Measurements from ENCODE around the gene TES. TPM values are rescaled to one million over a fixed set of nuclear protein-coding genes. Genes with fewer than 3 reads are reported as not detected.

The TES gene
- total RNA-seq, 1 experiment from 2014 or later: 28.2 TPM

DNA sequence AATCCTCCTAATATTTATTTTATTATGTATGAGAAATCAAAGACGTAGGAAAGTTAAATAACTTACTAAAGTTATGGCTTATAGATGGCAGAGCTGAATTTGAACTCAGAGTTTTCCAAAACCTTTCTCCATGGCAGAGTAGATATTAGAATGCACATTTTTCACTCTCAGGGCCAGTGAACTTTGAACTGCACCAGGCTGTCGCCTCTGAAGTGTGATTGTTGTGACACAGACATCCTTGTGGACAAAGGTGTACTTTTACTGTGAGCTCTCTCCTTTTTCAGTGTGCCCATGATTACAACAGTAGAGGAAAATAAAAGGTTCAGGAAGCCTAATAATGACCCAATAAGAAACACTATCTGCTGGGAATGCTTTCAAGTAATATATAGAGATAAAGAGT, 29.1 kb downstream of the TES start:
- Histone ChIP-seq H3K18ac (ENCODE audit: insufficient read length, low read depth, low read length) (no peak overlapping the region), H3K79me1 (ENCODE audit: insufficient read depth, low read depth, low read length, poor library complexity, severe bottlenecking) (no peaks in the 10 kb centered on the region), H4K91ac (ENCODE audit: insufficient read length, low read depth, low read length) (no peak overlapping the region), H3K27me3 (ENCODE audit: insufficient read depth, low read length) (no peaks in the 10 kb centered on the region), H3K4ac (ENCODE audit: low read depth, low read length) (no peak overlapping the region), H3K56ac (ENCODE audit: insufficient read length, low read depth, low read length) (no peak overlapping the region), H2BK12ac (ENCODE audit: insufficient read length, low read depth, low read length) (no peak overlapping the region), H2AFZ (ENCODE audit: low read length) (no peak overlapping the region), H4K5ac (ENCODE audit: insufficient read length, low read depth, low read length) (no peak overlapping the region), H3K23ac (ENCODE audit: insufficient read length, low read depth, low read length) (no peak overlapping the region), H4K20me1 (ENCODE audit: control insufficient read depth, insufficient read depth, insufficient read length) (no peaks in the 10 kb centered on the region), H2BK5ac (ENCODE audit: insufficient read length, low read length) (no peak overlapping the region), H2BK120ac (ENCODE audit: low read depth, low read length, poor library complexity, severe bottlenecking) (no peak overlapping the region), H2BK15ac (ENCODE audit: low read depth, low read length) (no peak overlapping the region), H3K79me2 (ENCODE audit: insufficient read depth, low read length) (no peaks in the 10 kb centered on the region), H3K9me3 (ENCODE audit: control insufficient read depth, low read depth, low read length) (peaks cover 4% of the 10 kb centered on the region), H4K8ac (replicated peaks; ENCODE audit: insufficient read length, low read depth, low read length) (no peak overlapping the region), H3K14ac (ENCODE audit: insufficient read depth, low read length) (no peak overlapping the region), H3K23me2 (ENCODE audit: insufficient read length, low read depth, low read length, poor library complexity, severe bottlenecking) (no peaks in the 10 kb centered on the region), H3K4me2 (ENCODE audit: insufficient read depth, insufficient read length, low read length) (no peak overlapping the region), H2AK5ac (ENCODE audit: insufficient read length, low read length) (no peak overlapping the region), H3K27ac (ENCODE audit: insufficient read length, low read depth, low read length) (no peak overlapping the region), H3K4me1 (ENCODE audit: insufficient read depth, low read length) (no peaks in the 10 kb centered on the region), H3K9ac (ENCODE audit: extremely low read depth, insufficient read length, low read length) (no peak overlapping the region), H2BK20ac (ENCODE audit: low read depth, low read length, poor library complexity, severe bottlenecking) (no peak overlapping the region), H3T11ph (ENCODE audit: low read length) (no peak overlapping the region)
- Mint-ChIP-seq H3K27me3 (ENCODE audit: low read depth) (no peaks in the 10 kb centered on the region; the same call in 1 of the 2 replicates), H3K4me3 (no peak overlapping the region), H3K4me1 (peaks cover 0 to 4% of the 10 kb centered on the region in 2 experiments; a peak in 2 of 4 replicates), H3K36me3 (ENCODE audit: insufficient read depth in 1 of 3, low read depth in 3 of 3) (peaks cover 12 to 14% (median 14%) of the 10 kb centered on the region in 3 experiments), H3K9me3 (peaks cover 8 to 12% of the 10 kb centered on the region in 2 experiments), H3K27ac (no peak overlapping the region)
- WGBS (ENCODE audit: extremely low coverage, insufficient read length, low lambda C conversion rate): no CpG with 5 or more reads among the region's 2 CpGs
- no peak for DNase-seq
- TF ChIP-seq, protein P1, sequence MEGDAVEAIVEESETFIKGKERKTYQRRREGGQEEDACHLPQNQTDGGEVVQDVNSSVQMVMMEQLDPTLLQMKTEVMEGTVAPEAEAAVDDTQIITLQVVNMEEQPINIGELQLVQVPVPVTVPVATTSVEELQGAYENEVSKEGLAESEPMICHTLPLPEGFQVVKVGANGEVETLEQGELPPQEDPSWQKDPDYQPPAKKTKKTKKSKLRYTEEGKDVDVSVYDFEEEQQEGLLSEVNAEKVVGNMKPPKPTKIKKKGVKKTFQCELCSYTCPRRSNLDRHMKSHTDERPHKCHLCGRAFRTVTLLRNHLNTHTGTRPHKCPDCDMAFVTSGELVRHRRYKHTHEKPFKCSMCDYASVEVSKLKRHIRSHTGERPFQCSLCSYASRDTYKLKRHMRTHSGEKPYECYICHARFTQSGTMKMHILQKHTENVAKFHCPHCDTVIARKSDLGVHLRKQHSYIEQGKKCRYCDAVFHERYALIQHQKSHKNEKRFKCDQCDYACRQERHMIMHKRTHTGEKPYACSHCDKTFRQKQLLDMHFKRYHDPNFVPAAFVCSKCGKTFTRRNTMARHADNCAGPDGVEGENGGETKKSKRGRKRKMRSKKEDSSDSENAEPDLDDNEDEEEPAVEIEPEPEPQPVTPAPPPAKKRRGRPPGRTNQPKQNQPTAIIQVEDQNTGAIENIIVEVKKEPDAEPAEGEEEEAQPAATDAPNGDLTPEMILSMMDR (conservative IDR thresholded peaks at IDR 0.05): no peak
